ENCODE data around the gene MAMDC4.

The MAMDC4 gene

DNA sequence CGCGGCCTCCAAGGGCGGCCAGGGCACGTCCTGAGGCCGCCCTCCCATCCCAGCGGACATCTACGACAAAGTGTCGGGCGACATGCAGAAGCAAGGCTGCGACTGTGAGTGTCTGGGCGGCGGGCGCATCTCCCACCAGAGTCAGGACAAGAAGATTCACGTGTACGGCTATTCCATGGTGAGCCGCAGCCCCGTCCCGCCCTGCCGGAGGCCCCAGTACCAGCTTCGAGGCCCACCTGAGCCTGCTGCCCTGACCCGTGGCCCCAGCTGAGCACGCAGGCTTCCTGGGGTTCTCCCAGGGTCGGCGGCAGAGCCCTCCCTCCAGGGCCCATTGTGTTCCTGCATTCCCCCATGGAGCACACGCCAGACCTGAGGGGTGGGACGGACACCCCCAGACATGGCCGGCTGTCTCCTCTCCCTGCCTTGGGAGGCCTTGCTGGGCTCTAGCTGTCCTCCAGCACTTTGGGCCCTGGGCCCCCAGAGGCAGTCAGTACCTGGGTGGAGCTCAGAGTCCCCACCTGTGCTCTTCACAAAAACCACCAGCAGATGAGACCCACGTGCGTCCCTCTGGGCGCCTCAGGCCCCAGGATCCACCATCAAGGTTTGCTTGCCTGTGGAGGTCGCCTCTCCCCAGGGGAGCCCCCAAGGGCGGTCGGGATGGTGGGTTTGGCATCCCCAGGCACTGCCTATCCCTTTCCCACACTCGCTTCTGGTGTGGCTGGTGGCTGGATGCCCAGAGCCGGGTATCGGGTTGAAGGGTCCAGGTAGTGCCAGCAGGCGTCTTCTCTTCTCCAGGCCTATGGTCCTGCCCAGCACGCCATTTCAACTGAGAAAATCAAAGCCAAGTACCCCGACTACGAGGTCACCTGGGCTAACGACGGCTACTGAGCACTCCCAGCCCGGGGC is 1.9 kb upstream of the MAMDC4 start:
- no peak for DNase-seq

DNA sequence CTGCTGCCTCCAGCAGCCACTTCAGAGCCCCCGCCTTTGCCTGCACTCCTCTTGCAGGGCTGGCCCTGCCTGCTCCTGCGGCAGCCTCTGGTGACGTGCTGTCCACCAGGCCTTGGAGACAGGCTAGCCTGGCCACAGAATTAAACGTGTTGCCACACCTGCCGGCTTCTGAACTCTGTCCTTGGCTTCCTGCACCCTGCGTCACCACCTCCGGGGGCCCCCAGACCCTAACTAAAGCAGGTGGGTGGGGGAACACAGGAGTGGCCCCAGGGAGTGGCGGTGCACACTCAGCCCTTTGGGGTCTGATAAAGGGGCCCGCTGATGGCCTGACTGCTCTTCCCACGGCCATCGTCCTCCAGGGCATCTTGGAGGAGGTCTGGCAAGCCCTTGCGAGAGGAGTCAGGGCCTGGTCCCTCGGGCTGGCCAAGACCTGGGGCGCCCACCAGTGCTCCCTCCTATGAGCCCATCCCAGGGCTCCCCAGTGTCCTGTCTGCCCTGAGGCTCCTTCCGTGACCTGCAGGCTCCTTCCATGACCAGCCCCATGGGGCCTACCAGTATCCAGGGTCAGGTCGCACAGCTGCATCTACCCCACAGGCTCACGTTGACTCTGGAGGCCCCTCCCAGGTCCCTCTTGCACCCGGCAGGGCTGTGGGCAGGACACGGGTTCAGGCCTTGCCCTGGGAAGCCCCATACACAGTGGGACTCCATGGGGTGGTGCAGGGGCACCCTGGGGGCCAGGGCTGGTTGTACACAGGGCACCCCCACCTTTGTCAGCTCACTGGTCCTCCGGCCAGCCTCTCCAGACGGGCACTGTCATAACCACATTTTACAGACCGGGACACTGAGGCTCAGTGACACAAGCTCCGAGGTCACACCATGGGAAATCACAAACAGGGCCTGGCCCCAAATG is 1.0 kb upstream of the MAMDC4 start:
- DNase-seq = no peak

DNA sequence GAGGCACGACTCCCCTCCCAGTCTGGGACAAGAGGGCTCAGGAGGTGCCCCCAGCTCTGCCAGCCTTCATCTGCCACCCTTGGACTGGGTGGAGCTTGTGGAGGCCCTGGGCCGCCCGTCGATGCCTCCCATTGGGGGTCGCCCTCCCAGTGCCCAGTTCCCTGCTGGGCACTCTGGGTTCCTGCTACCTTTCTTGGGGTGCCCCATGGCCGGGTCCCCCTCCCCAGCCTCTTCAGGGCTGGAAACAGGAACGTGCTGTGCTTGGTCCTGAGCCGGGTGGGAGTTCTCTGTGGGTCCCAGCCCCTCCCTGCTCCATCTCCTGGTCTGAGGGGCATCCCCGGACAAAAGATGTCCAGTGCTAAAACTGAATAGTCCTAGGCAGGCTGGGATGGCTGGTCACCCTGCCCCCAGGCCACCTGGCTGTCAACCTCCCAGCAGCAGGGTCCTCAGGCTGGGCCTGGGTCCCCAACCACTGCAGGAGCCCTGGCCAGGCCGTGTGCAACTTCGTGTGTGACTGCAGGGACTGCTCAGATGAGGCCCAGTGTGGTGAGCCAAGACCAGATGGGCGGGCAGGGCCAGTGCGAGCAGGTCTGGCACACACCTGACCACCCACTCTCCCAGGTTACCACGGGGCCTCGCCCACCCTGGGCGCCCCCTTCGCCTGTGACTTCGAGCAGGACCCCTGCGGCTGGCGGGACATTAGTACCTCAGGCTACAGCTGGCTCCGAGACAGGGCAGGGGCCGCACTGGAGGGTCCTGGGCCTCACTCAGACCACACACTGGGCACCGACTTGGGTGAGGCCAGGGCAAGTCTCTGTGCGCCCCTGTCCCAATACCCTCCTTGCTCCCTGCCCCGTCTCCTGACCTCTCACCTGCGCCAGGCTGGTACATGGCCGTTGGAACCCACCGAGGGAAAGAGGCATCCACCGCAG is 784 bp downstream of the MAMDC4 start:
- DNase-seq = no peak

DNA sequence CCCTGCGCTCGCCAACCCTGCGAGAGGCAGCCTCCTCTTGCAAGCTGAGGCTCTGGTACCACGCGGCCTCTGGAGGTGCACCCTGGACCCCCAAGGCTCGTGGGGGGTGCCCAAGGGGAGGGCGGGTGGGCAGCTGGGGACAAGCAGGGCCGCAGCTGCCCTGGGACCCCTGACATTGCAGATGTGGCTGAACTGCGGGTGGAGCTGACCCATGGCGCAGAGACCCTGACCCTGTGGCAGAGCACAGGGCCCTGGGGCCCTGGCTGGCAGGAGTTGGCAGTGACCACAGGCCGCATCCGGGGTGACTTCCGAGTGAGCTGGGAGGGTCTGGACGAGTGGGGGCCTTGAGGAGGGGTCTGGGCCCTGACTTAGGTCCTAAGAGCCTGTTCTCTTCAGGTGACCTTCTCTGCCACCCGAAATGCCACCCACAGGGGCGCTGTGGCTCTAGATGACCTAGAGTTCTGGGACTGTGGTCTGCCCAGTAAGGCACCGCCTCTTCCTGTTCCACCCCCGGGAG is 1.5 kb downstream of the MAMDC4 start:
- DNase-seq = no peak

DNA sequence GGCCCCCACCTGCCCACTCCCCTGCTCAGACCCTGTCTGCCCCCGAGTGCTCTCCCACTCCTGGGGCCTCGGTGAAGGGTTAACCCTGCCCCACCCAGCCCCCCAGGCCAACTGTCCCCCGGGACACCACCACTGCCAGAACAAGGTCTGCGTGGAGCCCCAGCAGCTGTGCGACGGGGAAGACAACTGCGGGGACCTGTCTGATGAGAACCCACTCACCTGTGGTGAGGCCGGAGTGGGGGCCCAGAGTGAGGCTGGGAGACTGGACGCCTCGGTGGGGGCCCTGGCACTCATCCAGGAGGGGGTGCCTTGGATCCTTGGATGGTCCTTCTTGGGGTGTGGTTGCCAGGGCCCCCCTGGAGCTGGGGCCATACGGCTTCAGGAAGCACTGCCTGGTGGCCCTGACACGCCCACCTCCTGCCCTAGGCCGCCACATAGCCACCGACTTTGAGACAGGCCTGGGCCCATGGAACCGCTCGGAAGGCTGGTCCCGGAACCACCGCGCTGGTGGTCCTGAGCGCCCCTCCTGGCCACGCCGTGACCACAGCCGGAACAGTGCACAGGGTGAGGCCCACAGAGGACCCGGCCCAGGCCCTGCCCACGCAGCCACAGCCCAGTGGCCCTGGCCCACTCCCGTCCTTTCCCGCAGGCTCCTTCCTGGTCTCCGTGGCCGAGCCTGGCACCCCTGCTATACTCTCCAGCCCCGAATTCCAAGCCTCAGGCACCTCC is 2.1 kb downstream of the MAMDC4 start:
- no peak for DNase-seq

DNA sequence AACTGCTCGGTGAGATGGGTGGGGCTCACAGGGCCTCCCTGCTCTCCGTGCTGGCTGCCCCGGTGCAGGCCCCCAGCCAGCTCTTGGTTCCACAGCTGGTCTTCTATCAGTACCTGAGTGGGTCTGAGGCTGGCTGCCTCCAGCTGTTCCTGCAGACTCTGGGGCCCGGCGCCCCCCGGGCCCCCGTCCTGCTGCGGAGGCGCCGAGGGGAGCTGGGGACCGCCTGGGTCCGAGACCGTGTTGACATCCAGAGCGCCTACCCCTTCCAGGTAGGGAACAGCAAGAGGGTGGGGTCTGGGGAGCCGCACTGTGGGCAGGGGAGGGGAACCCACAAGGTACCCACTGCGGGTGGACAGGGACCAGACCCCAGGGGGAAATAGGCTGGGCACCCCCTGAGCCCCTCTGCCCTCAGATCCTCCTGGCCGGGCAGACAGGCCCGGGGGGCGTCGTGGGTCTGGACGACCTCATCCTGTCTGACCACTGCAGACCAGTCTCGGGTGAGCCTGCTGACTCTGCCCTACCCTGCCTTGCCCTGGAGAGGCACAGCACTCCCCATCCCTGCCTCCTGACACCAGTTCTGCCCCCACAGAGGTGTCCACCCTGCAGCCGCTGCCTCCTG is 2.8 kb downstream of the MAMDC4 start:
- DNase-seq = no peak

DNA sequence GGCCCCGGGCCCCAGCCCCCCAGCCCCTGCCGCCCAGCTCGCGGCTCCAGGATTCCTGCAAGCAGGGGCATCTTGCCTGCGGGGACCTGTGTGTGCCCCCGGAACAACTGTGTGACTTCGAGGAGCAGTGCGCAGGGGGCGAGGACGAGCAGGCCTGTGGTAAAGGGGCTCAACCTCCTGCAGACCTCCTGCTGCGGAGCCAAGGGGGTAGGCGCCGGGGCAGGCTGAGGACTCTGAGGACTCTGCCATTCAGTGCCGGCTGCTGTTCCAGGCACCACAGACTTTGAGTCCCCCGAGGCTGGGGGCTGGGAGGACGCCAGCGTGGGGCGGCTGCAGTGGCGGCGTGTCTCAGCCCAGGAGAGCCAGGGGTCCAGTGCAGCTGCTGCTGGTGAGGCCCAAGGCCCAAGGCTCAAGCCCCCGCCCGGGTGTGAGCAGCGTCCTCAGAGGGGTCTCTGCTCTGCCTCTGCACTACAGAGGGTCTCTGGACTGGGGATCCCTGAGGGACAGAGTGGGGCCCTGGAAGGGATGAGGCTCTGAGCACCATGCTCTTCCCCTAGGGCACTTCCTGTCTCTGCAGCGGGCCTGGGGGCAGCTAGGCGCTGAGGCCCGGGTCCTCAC is 3.4 kb downstream of the MAMDC4 start:
- no peak for DNase-seq

DNA sequence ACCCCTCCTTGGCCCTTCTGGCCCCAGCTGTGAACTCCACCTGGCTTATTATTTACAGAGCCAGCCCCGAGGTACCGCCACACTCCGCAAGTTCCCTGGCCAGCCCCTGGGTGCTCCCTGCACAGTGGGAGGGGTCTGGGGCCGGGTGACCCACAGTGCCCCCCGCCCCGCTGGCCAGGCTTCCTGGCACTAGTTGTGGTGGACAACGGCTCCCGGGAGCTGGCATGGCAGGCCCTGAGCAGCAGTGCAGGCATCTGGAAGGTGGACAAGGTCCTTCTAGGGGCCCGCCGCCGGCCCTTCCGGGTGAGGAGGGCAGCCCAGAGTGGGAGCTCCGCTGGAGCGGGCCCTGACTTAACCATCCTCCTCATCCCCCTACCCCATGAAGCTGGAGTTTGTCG is 3.9 kb downstream of the MAMDC4 start:
- DNase-seq = no peak

DNA sequence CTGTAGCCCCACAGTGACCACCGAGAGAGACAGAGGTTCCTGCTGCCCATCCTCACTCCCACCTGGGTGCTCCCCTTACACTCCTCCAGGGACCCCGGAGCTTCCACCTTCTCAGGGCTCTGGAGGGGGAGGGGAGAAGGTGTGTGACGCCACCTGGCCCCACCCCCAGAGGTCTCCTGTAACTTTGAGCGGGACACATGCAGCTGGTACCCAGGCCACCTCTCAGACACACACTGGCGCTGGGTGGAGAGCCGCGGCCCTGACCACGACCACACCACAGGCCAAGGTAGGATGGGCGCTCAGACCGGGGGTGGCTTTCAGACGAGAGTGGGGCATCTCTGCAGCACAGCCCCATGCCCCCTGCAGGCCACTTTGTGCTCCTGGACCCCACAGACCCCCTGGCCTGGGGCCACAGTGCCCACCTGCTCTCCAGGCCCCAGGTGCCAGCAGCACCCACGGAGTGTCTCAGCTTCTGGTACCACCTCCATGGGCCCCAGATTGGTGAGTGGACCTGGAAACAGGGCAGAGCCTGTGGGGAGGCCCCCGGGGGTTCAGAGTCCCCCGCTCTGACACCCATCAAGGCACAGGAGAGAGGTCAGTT is 4.5 kb downstream of the MAMDC4 start:
- no peak for DNase-seq

DNA sequence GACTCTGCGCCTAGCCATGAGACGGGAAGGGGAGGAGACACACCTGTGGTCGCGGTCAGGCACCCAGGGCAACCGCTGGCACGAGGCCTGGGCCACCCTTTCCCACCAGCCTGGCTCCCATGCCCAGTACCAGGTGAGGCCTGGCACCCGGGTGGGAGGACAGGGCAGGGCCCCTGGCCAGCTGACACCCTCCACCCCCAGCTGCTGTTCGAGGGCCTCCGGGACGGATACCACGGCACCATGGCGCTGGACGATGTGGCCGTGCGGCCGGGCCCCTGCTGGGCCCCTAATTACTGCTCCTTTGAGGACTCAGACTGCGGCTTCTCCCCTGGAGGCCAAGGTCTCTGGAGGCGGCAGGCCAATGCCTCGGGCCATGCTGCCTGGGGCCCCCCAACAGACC is 5.0 kb downstream of the MAMDC4 start:
- DNase-seq = no peak

DNA sequence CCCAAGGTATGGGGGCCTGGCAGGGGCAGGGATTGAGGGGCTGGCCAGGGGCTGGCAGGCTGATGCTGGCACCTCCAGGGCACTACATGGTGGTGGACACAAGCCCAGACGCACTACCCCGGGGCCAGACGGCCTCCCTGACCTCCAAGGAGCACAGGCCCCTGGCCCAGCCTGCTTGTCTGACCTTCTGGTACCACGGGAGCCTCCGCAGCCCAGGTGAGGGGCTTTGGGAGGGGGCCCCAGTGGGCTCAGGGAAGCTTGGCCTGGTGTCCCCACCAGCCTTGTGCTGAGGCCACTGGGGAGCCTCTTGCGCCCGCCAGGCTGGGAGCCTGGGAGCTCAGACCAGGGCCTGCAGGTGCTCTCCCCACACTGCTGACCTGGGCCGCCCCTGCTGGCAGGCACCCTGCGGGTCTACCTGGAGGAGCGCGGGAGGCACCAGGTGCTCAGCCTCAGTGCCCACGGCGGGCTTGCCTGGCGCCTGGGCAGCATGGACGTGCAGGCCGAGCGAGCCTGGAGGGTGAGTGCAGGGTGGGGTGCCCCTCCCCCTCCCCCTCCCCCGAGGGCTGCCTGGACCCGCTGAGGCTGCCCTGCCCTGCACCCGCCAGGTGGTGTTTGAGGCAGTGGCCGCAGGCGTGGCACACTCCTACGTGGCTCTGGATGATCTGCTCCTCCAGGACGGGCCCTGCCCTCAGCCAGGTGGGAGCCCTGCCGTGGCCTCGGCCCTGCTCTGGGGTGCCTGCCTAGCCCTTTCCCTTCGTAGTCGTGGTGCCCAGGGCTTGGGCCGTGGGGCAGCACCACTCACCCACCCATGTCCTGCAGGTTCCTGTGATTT is 5.7 kb downstream of the MAMDC4 start:
- DNase-seq = no peak

DNA sequence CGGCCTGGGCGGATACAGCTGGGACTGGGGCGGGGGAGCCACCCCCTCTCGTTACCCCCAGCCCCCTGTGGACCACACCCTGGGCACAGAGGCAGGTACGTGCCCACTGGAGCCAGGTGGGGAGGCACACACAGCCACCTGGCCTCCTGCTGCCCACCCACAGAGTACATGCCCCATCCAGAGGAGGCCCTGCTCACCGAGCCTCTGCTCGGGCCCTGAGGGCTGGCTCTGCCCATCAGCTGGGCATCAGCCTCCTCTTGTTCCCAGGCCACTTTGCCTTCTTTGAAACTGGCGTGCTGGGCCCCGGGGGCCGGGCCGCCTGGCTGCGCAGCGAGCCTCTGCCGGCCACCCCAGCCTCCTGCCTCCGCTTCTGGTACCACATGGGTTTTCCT is 6.3 kb downstream of the MAMDC4 start:
- DNase-seq = no peak

DNA sequence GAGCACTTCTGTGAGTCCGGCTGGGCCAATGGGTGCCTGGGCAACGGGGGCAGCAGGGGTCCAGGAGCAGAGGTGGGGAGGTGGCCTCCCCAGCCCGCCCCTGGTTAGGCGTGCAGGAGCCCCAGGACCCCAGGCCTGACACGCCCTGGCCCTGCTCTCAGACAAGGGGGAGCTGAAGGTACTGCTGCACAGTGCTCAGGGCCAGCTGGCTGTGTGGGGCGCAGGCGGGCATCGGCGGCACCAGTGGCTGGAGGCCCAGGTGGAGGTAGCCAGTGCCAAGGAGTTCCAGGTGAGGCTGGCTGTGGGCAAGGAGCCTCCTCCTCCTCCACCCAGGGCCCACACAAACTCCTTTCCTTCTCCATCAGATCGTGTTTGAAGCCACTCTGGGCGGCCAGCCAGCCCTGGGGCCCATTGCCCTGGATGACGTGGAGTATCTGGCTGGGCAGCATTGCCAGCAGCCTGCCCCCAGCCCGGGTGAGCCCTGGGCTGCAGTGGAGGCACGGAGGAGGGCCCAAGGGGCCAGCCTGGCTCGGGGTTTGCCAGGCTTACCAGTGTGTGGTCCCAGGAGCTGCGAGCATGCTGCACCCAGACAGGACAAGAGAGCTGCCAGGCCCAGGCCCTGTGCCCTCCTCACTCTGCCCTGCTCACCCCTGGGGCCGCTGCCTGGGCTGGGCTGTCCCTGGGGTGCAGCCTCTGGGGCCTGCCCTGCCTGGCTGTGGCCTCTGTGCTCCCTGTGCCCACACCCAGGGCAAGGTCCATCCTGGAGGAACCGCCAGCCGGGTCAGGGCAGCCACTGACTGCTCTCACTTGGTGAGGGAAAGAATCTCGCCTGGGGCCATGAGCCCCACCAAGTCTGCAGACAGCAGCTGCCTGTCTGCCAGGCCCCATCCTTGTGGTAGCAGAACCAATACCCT is 7.0 kb downstream of the MAMDC4 start:
- no peak for DNase-seq

DNA sequence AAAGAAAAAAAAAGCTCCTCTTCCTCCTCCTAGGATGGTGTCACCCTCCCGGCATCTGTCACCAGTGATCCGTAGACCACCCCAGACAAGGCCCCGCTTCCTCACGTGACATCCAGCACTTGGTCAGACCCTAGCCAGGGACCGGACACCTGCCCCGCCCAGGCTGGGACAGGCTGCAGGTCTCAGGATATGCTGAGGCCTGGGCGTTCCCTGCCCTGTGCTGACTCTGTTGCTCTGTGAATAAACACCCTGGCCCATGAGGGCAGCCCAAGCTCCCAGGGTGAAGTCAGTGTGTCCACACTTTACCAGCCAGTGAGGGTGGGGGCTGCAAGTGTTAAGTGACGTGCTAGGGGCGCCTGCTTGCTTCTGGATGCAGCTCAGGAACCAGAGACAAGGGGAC is 8.4 kb downstream of the MAMDC4 start:
- no peak for DNase-seq

DNA sequence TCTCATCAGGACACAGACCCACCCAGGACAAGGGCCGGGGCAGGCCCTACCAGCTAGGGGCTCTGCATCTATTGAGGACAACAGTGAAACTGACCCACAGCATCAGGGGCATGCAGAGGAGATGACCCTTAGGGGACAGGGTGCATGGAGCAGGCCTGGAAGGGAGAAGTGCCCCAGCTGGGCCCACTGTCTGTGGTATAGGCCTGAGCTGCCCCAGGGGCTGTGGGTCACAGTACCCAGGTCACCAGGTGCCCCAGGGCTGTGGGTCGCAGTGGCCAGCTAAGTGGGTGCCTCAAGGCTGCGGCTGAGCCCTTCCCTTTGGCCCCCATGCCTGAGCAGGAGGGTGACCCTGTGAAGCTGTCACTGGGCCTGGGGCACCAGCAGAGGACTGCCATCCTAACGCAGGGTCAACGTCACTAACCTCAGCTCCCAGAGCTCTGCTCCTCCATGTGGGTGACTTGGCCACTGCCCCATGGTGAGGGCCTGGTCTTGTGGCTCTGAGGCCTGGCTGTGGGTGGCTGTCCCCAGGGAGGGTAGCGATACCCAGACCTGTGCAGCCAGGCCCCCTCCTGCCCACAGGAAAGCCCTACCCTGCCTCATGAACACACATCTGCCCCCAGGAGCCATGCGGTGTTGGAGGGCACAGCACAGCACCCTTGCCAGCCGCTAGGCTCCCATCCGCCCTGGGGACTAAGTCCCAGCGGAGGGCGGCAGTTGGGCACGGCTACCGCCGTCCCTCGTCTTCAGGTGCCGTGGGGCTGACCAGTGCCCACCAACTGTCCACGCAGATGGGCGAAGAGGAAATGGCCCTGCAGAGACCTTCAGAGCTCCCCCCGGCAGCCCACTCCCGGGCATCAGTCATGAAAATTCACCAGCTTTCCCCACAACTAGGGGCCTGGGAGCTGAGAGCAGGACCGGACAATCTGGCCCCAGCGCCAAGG is 9.1 kb downstream of the MAMDC4 start:
- no peak for DNase-seq

DNA sequence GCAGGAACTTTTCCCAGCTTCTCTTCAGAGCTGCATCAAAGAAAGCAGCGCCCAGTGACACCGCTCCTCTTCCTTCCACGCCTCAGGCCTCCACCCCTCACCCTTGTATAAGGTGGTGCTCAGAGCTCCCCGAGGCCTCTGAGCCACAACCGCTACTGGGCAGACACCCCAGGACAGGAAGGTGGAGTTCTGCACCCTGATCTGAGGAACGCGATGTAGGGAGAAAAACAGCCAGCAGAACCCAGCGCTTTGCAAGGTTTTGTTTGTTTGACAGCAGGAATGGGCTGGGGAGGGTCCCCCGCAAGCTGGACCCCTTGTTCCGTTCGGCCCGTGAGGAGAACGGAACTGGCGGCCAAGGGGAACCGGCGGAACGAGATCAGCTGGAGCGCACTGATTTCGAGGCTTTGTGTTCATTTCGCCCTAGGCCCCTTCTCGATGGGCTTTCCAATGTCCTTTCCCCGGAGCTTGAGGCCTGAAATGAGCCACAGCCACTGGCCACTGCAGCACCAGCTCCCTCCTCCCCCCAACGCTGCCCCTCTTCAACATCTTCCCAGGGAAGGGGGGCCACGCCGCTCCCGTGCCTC is 9.8 kb downstream of the MAMDC4 start:
- no peak for DNase-seq
